ENCODE results near the gene WDR75.

WDR75 gene

GRCh38 chr2:189519631-189520387 is 78.5 kb downstream of the WDR75 start:
- no peaks in the 10 kb centered on the region for H3K9me3 ChIP-seq (ENCODE audit: control insufficient read depth, insufficient read depth, low read length)
- no peaks in the 10 kb centered on the region for H3K4me1 ChIP-seq (ENCODE audit: control insufficient read depth, insufficient read depth, low read length)
- H3K9ac ChIP-seq (ENCODE audit: low read depth, low read length): no peak overlapping the region
- H3K4me3 ChIP-seq (ENCODE audit: low read depth, low read length): no peak overlapping the region
- no peaks in the 10 kb centered on the region for H3K36me3 ChIP-seq (ENCODE audit: control insufficient read depth, insufficient read depth, low read length)
- no peaks in the 10 kb centered on the region for H3K27me3 ChIP-seq (ENCODE audit: control insufficient read depth, insufficient read depth, low read length)

- Histone ChIP-seq H3K9ac (ENCODE audit: low read depth, low read length) (no peak overlapping the region), H3K27me3 (ENCODE audit: control insufficient read depth, insufficient read depth, low read length) (no peaks in the 10 kb centered on the region), H3K36me3 (ENCODE audit: control insufficient read depth, insufficient read depth, low read length) (no peaks in the 10 kb centered on the region), H3K9me3 (ENCODE audit: control insufficient read depth, insufficient read depth, low read length) (no peaks in the 10 kb centered on the region), H3K4me3 (ENCODE audit: low read depth, low read length) (no peak overlapping the region), H3K4me1 (ENCODE audit: control insufficient read depth, insufficient read depth, low read length) (no peaks in the 10 kb centered on the region)
These were observed 80.6 kb downstream of the WDR75 start for GRCh38 chr2:189521699-189522434.

- Histone ChIP-seq H3K4me3 (ENCODE audit: low read depth, low read length) (no peak overlapping the region), H3K27me3 (ENCODE audit: control insufficient read depth, insufficient read depth, low read length) (no peaks in the 10 kb centered on the region), H3K9ac (ENCODE audit: low read depth, low read length) (no peak overlapping the region), H3K4me1 (ENCODE audit: control insufficient read depth, insufficient read depth, low read length) (no peaks in the 10 kb centered on the region), H3K36me3 (ENCODE audit: control insufficient read depth, insufficient read depth, low read length) (no peaks in the 10 kb centered on the region), H3K9me3 (ENCODE audit: control insufficient read depth, insufficient read depth, low read length) (no peaks in the 10 kb centered on the region)
These were observed 81.3 kb downstream of the WDR75 start for GRCh38 chr2:189522435-189523151.

- no peaks in the 10 kb centered on the region for H3K9me3 ChIP-seq (ENCODE audit: control insufficient read depth, insufficient read depth, low read length)
- H3K4me3 ChIP-seq (ENCODE audit: low read depth, low read length): no peak overlapping the region
- no peaks in the 10 kb centered on the region for H3K36me3 ChIP-seq (ENCODE audit: control insufficient read depth, insufficient read depth, low read length)
- no peak overlapping the region for H3K9ac ChIP-seq (ENCODE audit: low read depth, low read length)
- H3K27me3 ChIP-seq (ENCODE audit: control insufficient read depth, insufficient read depth, low read length): no peaks in the 10 kb centered on the region
- H3K4me1 ChIP-seq (ENCODE audit: control insufficient read depth, insufficient read depth, low read length): no peaks in the 10 kb centered on the region
These were observed 83.5 kb downstream of the WDR75 start for GRCh38 chr2:189524746-189525145.
